Small intestine (tissue), 7 donors: ENCODE measurements around the gene SLC44A5. TPM values are rescaled to one million over a fixed set of nuclear protein-coding genes. Genes with fewer than 3 reads are reported as not detected.

Experiments
- DNase-seq, 2 donors: peaks; one replicate each; pipeline versions ENCODE4 v3.0.0 to v3.0.0-alpha.2; 2013
- FAIRE-seq: peaks from 2 replicates; lab custom pipeline; 2012; peaks lifted over from hg19 to GRCh38; lab: Jason Lieb, UNC
- H3K27ac ChIP-seq, 3 donors: one replicate each; pipeline ENCODE4 v1.5.1; 2013; ENCODE audit warnings: low read length in 2 of 3, mild to moderate bottlenecking in 2 of 3, control low read depth in 1 of 3, inconsistent platforms in 1 of 3, low read depth in 1 of 3, moderate library complexity in 1 of 3
- H3K27me3 ChIP-seq, 3 donors: one replicate each; pipeline ENCODE4 v1.6.1; 2013; ENCODE audit warnings: low read length in 3 of 3, inconsistent platforms in 1 of 3; ENCODE audit not compliant: control insufficient read depth in 3 of 3, insufficient read depth in 3 of 3
- H3K36me3 ChIP-seq, 3 donors: one replicate each; pipeline ENCODE4 v1.6.1; 2013; ENCODE audit warnings: low read length in 3 of 3, inconsistent platforms in 1 of 3, low read depth in 1 of 3, mild to moderate bottlenecking in 1 of 3, moderate library complexity in 1 of 3; ENCODE audit not compliant: control insufficient read depth in 3 of 3, insufficient read depth in 2 of 3
- H3K4me1 ChIP-seq, 3 donors: one replicate each; pipeline ENCODE4 v1.6.1; 2013; ENCODE audit warnings: low read length in 2 of 3, inconsistent platforms in 1 of 3, low read depth in 1 of 3, mild to moderate bottlenecking in 1 of 3, moderate library complexity in 1 of 3; ENCODE audit not compliant: control insufficient read depth in 3 of 3, insufficient read depth in 2 of 3
- H3K4me3 ChIP-seq, 3 donors: one replicate each; pipeline ENCODE4 v1.5.1; 2013; ENCODE audit warnings: low read length in 3 of 3, control low read depth in 1 of 3, inconsistent platforms in 1 of 3, low read depth in 1 of 3, mild to moderate bottlenecking in 1 of 3, moderate library complexity in 1 of 3
- H3K9me3 ChIP-seq, 2 donors: one replicate each; pipeline ENCODE4 v1.6.1; 2013; ENCODE audit warnings: low read depth in 1 of 2, low read length in 1 of 2; ENCODE audit not compliant: control insufficient read depth in 2 of 2, insufficient read depth in 1 of 2
- WGBS, 3 donors: extraction: QIAGEN DNeasy Blood & Tissue Kit; methylation state at CpG; one replicate each; pipeline ENCODE4 v1.1.7; 2013; 5-methylcytosine and 5-hydroxymethylcytosine counted together
- polyA plus RNA-seq, 4 donors: library from polyadenylated mRNA; stranded (reverse) in 3 of 4; unstranded in 1 of 4; fragments of 200-250 nt in 3 of 4; fragments of 120-200 nt in 1 of 4; gene quantifications; one replicate each; pipeline versions ENCODE4 v1.2.1 to v1.2.3, GENCODE V29; 2013
- donor health status: healthy with polysubstance abuse.
- donor health status: control.
- donor health status: control.
- donor health status: Bipolar disorder and iron deficiency.
- donor health status: healthy.

The SLC44A5 gene
- polyA plus RNA-seq, 4 donors = 0.40 to 1.4 (median 1.1) TPM; not detected in 1

DNA sequence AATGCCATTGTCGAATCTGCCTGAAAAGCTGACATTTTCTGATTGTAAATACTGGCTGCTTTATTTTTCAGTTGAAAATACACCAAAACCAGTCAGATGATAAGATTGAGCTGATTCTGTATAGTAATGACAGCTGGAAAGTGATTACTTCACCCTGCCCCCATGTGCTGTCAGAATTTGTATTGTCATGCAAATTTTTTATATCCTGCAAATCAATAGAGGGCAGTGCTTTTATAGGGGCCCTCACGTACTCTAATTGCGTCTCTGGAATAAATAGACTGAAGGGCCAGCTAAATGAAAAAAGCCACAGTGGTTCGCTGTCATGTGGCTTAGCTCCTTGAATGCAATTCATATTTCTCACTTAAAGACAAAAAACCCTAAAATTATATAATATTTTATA, 268.1 kb downstream of the SLC44A5 start:
- H3K27me3 ChIP-seq = no peaks in the 10 kb centered on the region
- no peaks in the 10 kb centered on the region for H3K9me3 ChIP-seq
- no peak overlapping the region for H3K4me3 ChIP-seq
- H3K36me3 ChIP-seq = no peaks in the 10 kb centered on the region
- FAIRE-seq (no peak), DNase-seq (no peak)
- H3K4me1 ChIP-seq = no peaks in the 10 kb centered on the region
- 47 to 66% (median 50%) methylated on average over 4 of the region's 4 CpGs for WGBS, 3 donors
- H3K27ac ChIP-seq = no peak overlapping the region

DNA sequence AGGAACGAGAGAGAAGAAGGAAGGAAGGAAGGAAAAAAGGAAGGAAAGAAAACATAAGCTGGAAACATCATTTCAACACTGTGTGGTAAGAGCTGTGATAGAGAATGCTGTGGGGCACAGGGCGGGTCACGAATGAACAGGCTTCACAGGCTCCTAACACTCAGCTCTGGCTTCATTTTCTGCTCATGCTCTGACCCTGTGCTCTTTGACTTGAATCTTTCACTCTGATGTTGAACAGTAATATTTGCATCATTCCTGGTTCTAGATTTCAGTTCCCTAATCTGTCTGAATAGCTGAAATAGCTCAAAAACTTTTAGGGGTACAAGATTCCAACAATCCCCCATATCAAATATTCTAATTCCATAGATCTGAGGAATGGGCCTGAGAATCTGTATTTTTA, 269.4 kb downstream of the SLC44A5 start:
- H3K4me1 ChIP-seq = no peaks in the 10 kb centered on the region
- DNase-seq (no peak), FAIRE-seq (no peak)
- no peak overlapping the region for H3K4me3 ChIP-seq
- no peak overlapping the region for H3K27ac ChIP-seq
- H3K36me3 ChIP-seq = no peaks in the 10 kb centered on the region
- H3K27me3 ChIP-seq = no peaks in the 10 kb centered on the region
- 67 to 85% (median 72%) methylated on average over 3 of the region's 3 CpGs for WGBS, 3 donors
- no peaks in the 10 kb centered on the region for H3K9me3 ChIP-seq

DNA sequence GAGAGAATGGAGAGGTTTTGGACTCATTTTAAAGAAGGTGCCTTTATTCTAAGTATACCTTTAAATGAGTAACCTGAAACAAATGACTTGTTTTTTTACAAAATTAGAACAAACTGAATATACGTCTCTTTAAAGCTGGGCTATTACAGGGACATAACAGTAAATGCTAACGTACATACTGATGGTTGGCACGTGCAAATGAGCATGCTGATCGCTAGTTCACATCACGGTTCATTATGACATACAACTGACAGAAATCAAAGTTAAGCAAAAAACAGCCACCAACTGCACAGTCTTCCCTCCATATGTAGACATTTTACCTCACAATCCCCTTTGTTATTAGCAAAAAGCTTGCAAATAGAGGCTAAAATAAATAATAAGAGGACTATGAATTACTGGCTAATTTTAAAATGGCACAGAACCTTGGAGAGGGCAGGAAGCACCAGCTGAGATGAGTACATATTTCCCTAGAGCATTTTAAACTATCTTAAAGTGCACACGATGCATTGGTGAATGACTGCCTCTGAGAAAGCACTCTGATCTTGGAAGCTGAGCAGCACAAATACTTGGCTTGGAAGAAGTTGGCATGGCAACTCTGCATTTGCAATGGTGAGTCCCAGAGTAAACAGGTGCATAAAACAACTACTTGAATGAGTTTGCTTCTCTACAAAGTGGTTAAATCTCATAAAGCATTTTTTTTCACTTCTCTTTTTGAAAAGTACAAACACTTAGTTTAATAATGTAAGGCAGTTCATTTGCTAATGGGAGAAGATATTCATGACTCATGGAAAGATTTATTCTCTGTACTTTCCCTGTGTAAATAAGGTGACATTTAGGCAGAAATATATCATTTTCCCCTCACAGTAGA, 272.1 kb downstream of the SLC44A5 start:
- H3K27ac ChIP-seq = no peak overlapping the region
- H3K4me3 ChIP-seq = no peak overlapping the region
- no peaks in the 10 kb centered on the region for H3K9me3 ChIP-seq
- FAIRE-seq (no peak), DNase-seq (no peak)
- no peaks in the 10 kb centered on the region for H3K27me3 ChIP-seq
- no peaks in the 10 kb centered on the region for H3K36me3 ChIP-seq
- WGBS, 3 donors = 75 to 77% (median 76%) methylated on average over 6 of the region's 6 CpGs
- no peaks in the 10 kb centered on the region for H3K4me1 ChIP-seq

DNA sequence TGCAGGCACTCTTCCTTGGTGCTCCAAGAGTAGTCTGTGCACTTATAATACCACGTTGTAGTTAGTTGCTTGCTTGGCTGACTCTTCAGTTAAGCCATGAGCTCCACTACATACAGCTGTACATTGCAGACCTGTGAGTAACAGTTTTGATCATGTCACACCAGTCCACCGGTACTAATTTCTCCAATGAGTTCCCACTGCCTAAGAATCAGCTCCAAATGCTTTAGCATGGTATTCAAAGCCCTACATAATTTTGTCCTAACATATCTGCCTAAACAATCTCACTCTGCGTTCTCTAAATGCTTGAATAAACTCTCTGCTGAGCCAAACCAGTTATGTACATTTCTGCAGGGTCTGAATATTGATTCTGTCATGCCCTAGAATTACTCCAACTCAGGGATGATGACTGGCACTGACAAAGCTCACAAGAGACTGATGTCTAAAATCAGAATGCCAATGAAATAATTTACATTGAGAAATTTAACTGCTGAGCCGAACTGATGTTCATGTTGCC, 276.0 kb downstream of the SLC44A5 start:
- DNase-seq (no peak), FAIRE-seq (no peak)
- Histone ChIP-seq H3K4me3 (no peak overlapping the region), H3K36me3 (no peaks in the 10 kb centered on the region), H3K9me3 (no peaks in the 10 kb centered on the region), H3K27me3 (no peaks in the 10 kb centered on the region), H3K4me1 (no peaks in the 10 kb centered on the region), H3K27ac (no peak overlapping the region)
- 72 to 85% (median 78%) methylated on average over 4 of the region's 4 CpGs for WGBS, 3 donors

DNA sequence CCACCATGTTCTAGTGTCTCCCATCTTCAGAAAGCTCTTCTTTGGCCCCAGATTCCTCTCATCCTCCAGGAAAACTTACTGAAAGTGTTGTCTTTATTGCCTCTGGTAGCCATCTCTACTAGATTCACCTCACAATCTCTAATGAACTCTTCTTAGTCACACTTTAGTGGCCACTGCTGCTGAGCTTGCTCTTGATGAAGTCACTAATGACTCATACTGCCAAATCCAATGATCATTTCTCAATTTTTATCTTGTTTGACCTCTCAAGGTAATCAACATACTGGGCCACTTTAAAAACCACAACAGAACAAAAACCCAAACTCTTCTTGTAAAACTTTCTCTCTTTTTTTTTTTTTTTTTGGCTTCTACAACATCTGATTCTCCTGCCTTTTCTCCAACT, 280.3 kb downstream of the SLC44A5 start:
- no peak overlapping the region for H3K27ac ChIP-seq
- no peaks in the 10 kb centered on the region for H3K9me3 ChIP-seq
- no peak for FAIRE-seq
- DNase-seq = no peak
- no peak overlapping the region for H3K4me3 ChIP-seq
- H3K4me1 ChIP-seq = no peaks in the 10 kb centered on the region
- H3K36me3 ChIP-seq = no peaks in the 10 kb centered on the region
- H3K27me3 ChIP-seq = no peaks in the 10 kb centered on the region

GRCh38 chr1:75328691-75329090, 282.2 kb downstream of the SLC44A5 start:
- H3K9me3 ChIP-seq = no peaks in the 10 kb centered on the region
- H3K36me3 ChIP-seq = no peaks in the 10 kb centered on the region
- WGBS, 3 donors = 42 to 64% (median 46%) methylated on average over 4 of the region's 4 CpGs
- FAIRE-seq (no peak), DNase-seq (no peak)
- H3K4me1 ChIP-seq = no peaks in the 10 kb centered on the region
- H3K4me3 ChIP-seq = no peak overlapping the region
- no peaks in the 10 kb centered on the region for H3K27me3 ChIP-seq
- no peak overlapping the region for H3K27ac ChIP-seq

- Histone ChIP-seq H3K4me3 (no peak overlapping the region), H3K9me3 (no peaks in the 10 kb centered on the region), H3K36me3 (no peaks in the 10 kb centered on the region), H3K4me1 (no peaks in the 10 kb centered on the region), H3K27ac (no peak overlapping the region), H3K27me3 (no peaks in the 10 kb centered on the region)
- no peak for FAIRE-seq
- 68 to 83% (median 80%) methylated on average over 2 of the region's 2 CpGs for WGBS, 3 donors
- DNase-seq = no peak
Measured at GRCh38 chr1:75327395-75327794, 283.5 kb downstream of the SLC44A5 start.

DNA sequence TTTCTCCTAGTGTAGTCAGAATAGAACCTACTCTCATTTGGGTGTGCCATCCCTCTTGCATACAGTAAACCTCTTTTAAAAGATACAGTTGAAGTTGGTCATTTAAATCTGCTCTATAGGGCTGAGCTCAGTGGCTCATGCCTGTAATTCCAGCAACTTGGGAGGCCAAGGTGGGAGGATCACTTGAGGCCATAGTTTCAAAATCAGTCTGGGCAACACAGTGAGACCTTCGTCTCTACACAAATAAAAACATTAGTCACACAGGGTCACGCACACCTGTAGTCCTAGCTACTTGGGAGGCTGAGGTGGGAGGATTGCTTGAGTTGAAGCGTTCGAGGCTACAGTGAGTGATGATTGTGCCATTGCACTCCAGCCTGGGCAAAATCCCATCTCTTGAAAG, 292.9 kb downstream of the SLC44A5 start:
- Histone ChIP-seq H3K27ac (no peak overlapping the region), H3K27me3 (no peaks in the 10 kb centered on the region), H3K36me3 (no peaks in the 10 kb centered on the region), H3K9me3 (no peaks in the 10 kb centered on the region), H3K4me3 (no peak overlapping the region), H3K4me1 (no peaks in the 10 kb centered on the region)
- DNase-seq (no peak), FAIRE-seq (no peak)
- 81 to 88% (median 86%) methylated on average over 4 of the region's 4 CpGs for WGBS, 3 donors
